PFSK-1 (cell line): ENCODE data around the gene TBC1D8B.

ENCODE experiments used
- FOXP2 ChIP-seq: optimal IDR thresholded peaks from 2 replicates; pipeline ENCODE3; 2011; ENCODE audit warnings: borderline replicate concordance, control low read depth, inconsistent platforms; ENCODE audit not compliant: insufficient read depth; ENCODE audit errors: extremely low read length, extremely low read depth
- POLR2AphosphoS5 ChIP-seq: IDR thresholded peaks from 2 replicates; pipeline ENCODE4 v1.6.1; 2012; ENCODE audit warnings: low read depth, mild to moderate bottlenecking, control low read depth, low read length, moderate library complexity
- REST ChIP-seq, 2 experiments: IDR thresholded peaks; 2 replicates each; pipeline versions ENCODE4 v1.6.1 to v1.8.0; 2011 to 2012; ENCODE audit warnings: low read depth in 2 of 2, low read length in 2 of 2, control low read depth in 1 of 2, inconsistent platforms in 1 of 2, mild to moderate bottlenecking in 1 of 2, moderate library complexity in 1 of 2; ENCODE audit not compliant: insufficient read depth in 1 of 2
- SIN3A ChIP-seq: IDR thresholded peaks from 2 replicates; pipeline ENCODE4 v1.6.1; 2012; ENCODE audit warnings: mild to moderate bottlenecking, low read length, moderate library complexity, borderline replicate concordance; ENCODE audit not compliant: insufficient read depth
- TAF1 ChIP-seq: IDR thresholded peaks from 2 replicates; pipeline ENCODE4 v1.6.1; 2012; ENCODE audit warnings: low read length, control low read depth, borderline replicate concordance; ENCODE audit not compliant: insufficient read depth

TBC1D8B gene

GRCh38 chrX:106917830-106918500 lies 115.5 kb downstream of the TBC1D8B start:
- TF ChIP-seq SIN3A, result no peak
- TF ChIP-seq POLR2AphosphoS5, result no peak
- TF ChIP-seq TAF1, result no peak
- TF ChIP-seq FOXP2, result no peak
- no peak for TF ChIP-seq REST (IDR thresholded peaks at IDR 0.05; ENCODE audit: insufficient read depth in 1 of 2, low read depth in 2 of 2, low read length in 2 of 2)

- TF ChIP-seq TAF1, result no peak
- TF ChIP-seq POLR2AphosphoS5, result no peak
- TF ChIP-seq FOXP2, result no peak
- no peak for TF ChIP-seq SIN3A
- no peak for TF ChIP-seq REST (IDR thresholded peaks at IDR 0.05; ENCODE audit: insufficient read depth in 1 of 2, low read depth in 2 of 2, low read length in 2 of 2)
Measured at GRCh38 chrX:106919932-106920452, 117.5 kb downstream of the TBC1D8B start, which contains the start of gene CLDN2. Gene CLDN2 (plus strand): TSS chrX:106920402. CDS start chrX:106928229, 7,827 bp downstream.

- TF ChIP-seq REST (IDR thresholded peaks at IDR 0.05; ENCODE audit: insufficient read depth in 1 of 2, low read depth in 2 of 2, low read length in 2 of 2) (no peak), FOXP2 (no peak), POLR2AphosphoS5 (no peak), SIN3A (no peak), TAF1 (no peak)
Measured at GRCh38 chrX:106921637-106922036, 119.2 kb downstream of the TBC1D8B start.
